Kidney (tissue), 14 donors: ENCODE data around the gene THEM4. TPM values are rescaled to one million over a fixed set of nuclear protein-coding genes. Genes with fewer than 3 reads are reported as not detected.
A peak's percentile ranks its signal among the peaks of the same experiment; 100 is the strongest.

ENCODE experiments used
- DNase-seq, 5 donors: peaks; one replicate each; pipeline ENCODE4 v3.0.0-alpha.2; 2013 to 2020
- FAIRE-seq: peaks from 2 replicates; lab custom pipeline; 2012; peaks lifted over from hg19 to GRCh38; lab: Jason Lieb, UNC
- H3K27ac ChIP-seq, 2 donors: one replicate each; pipeline ENCODE4 v1.7.0; 2013; ENCODE audit warnings: low read depth in 2 of 2, low read length in 2 of 2, inconsistent platforms in 1 of 2
- H3K27me3 ChIP-seq: one replicate; pipeline ENCODE4 v1.7.1; 2013; ENCODE audit warnings: low read length, inconsistent platforms; ENCODE audit not compliant: control insufficient read depth, insufficient read depth
- H3K36me3 ChIP-seq, 3 donors: one replicate each; pipeline versions ENCODE4 v1.7.0 to v1.7.1; 2013; ENCODE audit warnings: low read length in 3 of 3, control low read depth in 1 of 3, inconsistent platforms in 1 of 3; ENCODE audit not compliant: insufficient read depth in 3 of 3, control insufficient read depth in 2 of 3
- H3K4me1 ChIP-seq, 3 donors: one replicate each; pipeline versions ENCODE4 v1.7.0 to v1.7.1; 2013; ENCODE audit warnings: low read length in 3 of 3, inconsistent platforms in 1 of 3, low read depth in 1 of 3; ENCODE audit not compliant: control insufficient read depth in 2 of 3, insufficient read depth in 2 of 3
- H3K4me3 ChIP-seq, 3 donors: one replicate each; pipeline versions ENCODE4 v1.7.0 to v1.8.1; 2013; ENCODE audit warnings: low read length in 3 of 3, control low read depth in 1 of 3, inconsistent platforms in 1 of 3
- H3K9ac ChIP-seq, 3 donors: one replicate each; pipeline versions ENCODE4 v1.7.0 to v1.7.1; 2013; ENCODE audit warnings: low read length in 3 of 3, control low read depth in 1 of 3, inconsistent platforms in 1 of 3
- H3K9me3 ChIP-seq, 3 donors: one replicate each; pipeline versions ENCODE4 v1.7.0 to v1.7.1; 2013; ENCODE audit warnings: low read length in 3 of 3, control low read depth in 1 of 3, inconsistent platforms in 1 of 3; ENCODE audit not compliant: control insufficient read depth in 2 of 3, insufficient read depth in 1 of 3
- CTCF ChIP-seq: IDR thresholded peaks from 3 replicates; pipeline ENCODE4 v1.5.1; 2012; ENCODE audit warnings: mild to moderate bottlenecking, moderate library complexity, borderline replicate concordance; ENCODE audit not compliant: insufficient read depth; ENCODE audit errors: extremely low read depth
- intact Hi-C: fragments of 100-400 bp; cut with DNase I; formaldehyde crosslinking; loops from one replicate; pipeline ENCODE4 v1.11.1; 2022
- polyA plus RNA-seq: library from polyadenylated mRNA; stranded (reverse); fragments of 350-450 nt; fragmentation: Illumina TruSeq; extraction: RNeasy Lipid Tissue Mini Kit (QIAGEN cat#74804); gene quantifications from one replicate; pipeline ENCODE4 v1.2.3, GENCODE V29; 2014; ENCODE audit warnings: low read depth, low replicate concordance; ENCODE audit not compliant: insufficient read depth
- total RNA-seq: library from RNA; stranded (reverse); fragmentation: NEBNext Ultra II Directional; extraction: Animal tissue kit (Norgen Biotek cat#: 25700); gene quantifications from one replicate; pipeline ENCODE4 v1.2.1, GENCODE V29; 2021
- donor health status: control.
- donor health status: control.
- donor health status: control.
- donor health status: control.
- donor health status: control.
- donor health status: DM: yes; HTN: yes; CAD: no.
- donor health status: Normal renal cell carcinoma (clear cell type).

Gene THEM4
- total and polyA plus RNA-seq, 2 donors from 2014 or later, result 17.5 to 27.9 TPM

GRCh38 chr1:151860504-151861187, 48.7 kb downstream of the THEM4 start:
- Histone ChIP-seq H3K36me3 (no peaks in the 10 kb centered on the region), H3K27me3 (no peaks in the 10 kb centered on the region), H3K4me1 (no peaks in the 10 kb centered on the region), H3K9me3 (no peaks in the 10 kb centered on the region), H3K9ac (no peak overlapping the region), H3K27ac (no peak overlapping the region), H3K4me3 (no peak overlapping the region)
- TF ChIP-seq CTCF, result no peak
- DNase-seq, result no peak
- no peak for FAIRE-seq
- intact Hi-C loops, result no loop called here

- no peaks in the 10 kb centered on the region for H3K4me1 ChIP-seq
- DNase-seq (peak in 1 of 5 donors; percentile 14), FAIRE-seq (no peak)
- intact Hi-C loops, result no loop called here
- no peaks in the 10 kb centered on the region for H3K36me3 ChIP-seq
- no peak overlapping the region for H3K4me3 ChIP-seq
- TF ChIP-seq CTCF, result no peak
- H3K9me3 ChIP-seq, result no peaks in the 10 kb centered on the region
- no peak overlapping the region for H3K27ac ChIP-seq
- no peak overlapping the region for H3K9ac ChIP-seq
- no peaks in the 10 kb centered on the region for H3K27me3 ChIP-seq
Measured at GRCh38 chr1:151859891-151860293, 49.4 kb downstream of the THEM4 start.

GRCh38 chr1:151858886-151859665, 50.2 kb downstream of the THEM4 start:
- DNase-seq (peak in 1 of 5 donors; percentile 24), FAIRE-seq (no peak)
- Histone ChIP-seq H3K4me3 (no peak overlapping the region), H3K27me3 (no peaks in the 10 kb centered on the region), H3K9me3 (no peaks in the 10 kb centered on the region), H3K27ac (no peak overlapping the region), H3K9ac (no peak overlapping the region), H3K4me1 (no peaks in the 10 kb centered on the region), H3K36me3 (no peaks in the 10 kb centered on the region)
- no peak for TF ChIP-seq CTCF
- intact Hi-C loops, result no loop called here
